ENCODE results near the gene DLX3.

DNA sequence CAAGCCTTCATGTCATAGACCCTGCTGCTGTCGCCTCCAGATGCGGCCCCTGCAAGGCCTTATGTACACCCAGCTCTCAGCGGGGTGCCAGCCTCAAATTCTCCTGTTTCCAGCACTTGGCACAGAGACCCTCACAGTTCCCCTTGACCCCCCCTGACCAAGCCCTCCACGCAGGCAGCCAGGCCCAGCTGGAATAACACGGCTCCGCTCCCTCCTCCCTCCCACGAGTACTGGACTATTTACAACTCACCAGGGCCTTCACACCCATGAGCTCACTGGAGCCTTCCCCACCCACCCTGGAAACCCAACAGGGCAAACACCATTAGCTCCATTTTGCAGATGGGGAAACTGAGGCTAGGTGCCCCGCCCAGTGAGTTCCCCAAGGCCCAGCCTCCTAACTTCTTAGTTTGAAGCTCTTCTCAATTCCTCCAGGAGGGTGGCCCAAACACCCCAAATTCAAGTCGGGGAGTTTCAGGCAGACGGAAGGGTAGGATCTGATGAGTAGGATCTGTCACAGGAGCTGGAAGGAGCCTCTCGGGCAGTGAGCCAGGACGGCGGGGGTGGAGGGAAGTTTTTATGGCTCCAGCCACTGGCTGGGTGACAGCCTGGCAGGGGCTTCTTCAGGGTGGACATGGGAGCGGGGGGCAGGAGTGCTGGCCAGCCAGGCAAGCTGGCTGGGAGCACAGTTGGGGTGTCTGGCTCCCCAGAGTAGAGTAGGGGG is 43.5 kb downstream of the DLX3 start:
- TF ChIP-seq CTCF (IDR thresholded peaks at IDR 0.05; ENCODE audit: poor library complexity, severe bottlenecking) (no peak), EZH2 (IDR thresholded peaks at IDR 0.05; ENCODE audit: borderline replicate concordance, insufficient read depth, low read length, poor library complexity, severe bottlenecking) (no peak), POLR2AphosphoS5 (IDR thresholded peaks at IDR 0.05) (no peak), MXI1 (conservative IDR thresholded peaks at IDR 0.05; ENCODE audit: poor library complexity, severe bottlenecking) (no peak), EP300 (conservative IDR thresholded peaks at IDR 0.05; ENCODE audit: poor library complexity, severe bottlenecking) (no peak)

Measured in neural cell (in vitro differentiated cells).